Activated naive CD8-positive, alpha-beta T cell treated with anti-CD3 and anti-CD28 coated beads, Interleukin-2, amount 50 U/mL, for 16 hours (primary cell): ENCODE results near the gene PEX26.
"Not testable (repeated sequence)": the region's sequence is repeated elsewhere in the genome, so short reads cannot be mapped to it uniquely, and the experiment has no call there.

Source experiments
- DNase-seq: peaks from one replicate; pipeline ENCODE4 v3.0.0-alpha.2; 2020; ENCODE audit warnings: low read depth, low spot score

The PEX26 gene

DNA sequence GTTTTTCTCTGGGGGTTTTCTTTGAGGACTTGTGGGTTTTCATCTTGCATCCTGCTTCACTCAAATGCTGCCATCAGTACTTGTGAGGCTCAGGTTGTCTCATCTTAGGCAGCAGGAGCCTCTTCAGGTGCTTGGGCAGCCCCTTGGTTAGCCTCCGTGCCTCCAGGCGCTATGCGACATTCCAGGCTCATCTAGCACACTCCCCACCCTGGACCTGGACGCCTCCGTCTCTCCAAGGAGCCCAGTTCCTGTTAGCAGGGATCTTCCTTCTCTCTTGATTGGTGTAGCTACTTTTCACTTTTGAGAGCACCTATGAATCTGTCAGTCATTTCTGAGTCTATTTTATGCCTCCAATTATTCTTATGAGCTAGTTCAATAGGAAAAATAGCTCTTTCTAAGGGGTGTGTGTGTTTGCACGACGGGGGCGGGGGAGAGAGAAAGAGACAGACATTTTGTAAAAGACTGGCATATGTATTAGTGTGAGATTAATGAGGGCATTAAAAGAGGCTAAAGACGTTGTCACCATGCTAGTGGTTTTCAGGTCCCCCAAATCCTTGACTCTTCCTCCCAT is 40.6 kb downstream of the PEX26 start:
- DNase-seq: no peak

DNA sequence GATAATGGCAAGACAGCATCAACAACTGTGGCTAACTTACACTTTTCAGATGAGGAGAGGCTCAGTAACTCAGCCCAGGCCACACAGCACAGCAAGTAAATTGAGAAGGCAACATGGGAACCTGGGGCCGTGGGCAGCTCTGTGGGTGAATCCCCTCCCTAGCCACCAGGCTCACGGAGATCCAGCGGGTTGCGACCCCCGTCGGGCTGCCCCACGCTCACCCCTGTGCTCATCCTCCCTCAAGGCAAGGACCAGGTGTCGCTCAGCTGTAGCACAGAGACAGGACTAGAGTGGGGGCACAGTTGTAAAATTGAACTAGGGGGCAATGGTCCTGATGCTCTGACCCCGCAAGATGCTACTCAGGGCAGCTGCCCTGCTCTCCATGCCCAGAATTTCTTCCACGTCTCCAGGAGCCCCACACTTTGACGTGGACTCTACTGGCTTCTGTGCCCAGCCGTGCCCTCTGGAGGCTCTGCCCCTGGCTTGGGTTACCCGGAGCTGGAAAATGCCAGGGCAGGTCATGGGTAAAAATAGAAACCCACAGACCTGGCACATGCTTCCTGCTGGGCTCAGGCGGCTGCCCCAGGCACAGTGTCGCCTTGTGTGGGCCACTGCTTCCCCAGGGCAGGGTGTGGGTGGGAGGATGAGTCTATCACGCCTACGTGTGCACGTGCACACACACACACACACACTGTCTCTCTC is 41.8 kb downstream of the PEX26 start:
- DNase-seq: no peak

DNA sequence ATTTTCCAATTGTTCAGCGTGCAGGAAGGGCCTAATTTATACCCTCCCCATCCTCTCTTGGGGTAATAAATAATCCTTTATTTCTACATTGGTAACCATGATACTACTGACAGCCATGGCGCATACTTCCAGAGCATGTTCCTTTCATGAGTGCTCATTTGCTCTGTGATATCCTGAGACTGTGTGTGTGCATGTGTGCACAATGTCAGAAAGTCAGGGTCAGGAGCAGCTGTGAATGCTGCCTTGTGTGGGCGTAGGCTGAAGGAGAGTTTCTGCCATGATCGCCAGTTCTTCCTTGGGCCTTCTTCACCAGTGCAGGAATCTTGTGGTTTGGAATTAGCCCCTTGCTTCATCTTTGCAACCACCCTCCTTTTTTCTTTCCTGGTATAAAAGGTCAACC is 43.1 kb downstream of the PEX26 start:
- no peak for DNase-seq

DNA sequence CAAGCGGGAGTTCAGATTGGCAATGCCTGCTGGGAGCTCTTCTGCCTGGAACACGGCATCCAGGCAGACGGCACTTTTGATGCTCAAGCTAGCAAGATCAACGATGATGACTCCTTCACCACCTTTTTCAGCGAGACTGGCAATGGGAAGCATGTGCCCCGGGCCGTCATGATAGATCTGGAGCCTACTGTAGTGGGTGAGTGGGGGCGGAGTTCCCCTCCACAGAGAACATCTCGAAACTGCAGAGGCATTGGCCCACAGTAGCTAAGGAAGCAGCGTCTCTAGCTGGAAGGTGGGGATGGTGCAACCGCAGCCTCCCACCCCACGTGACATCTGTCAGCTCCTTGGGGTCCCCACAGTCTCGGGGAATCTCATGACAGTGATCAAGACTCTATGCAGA is 43.7 kb downstream of the PEX26 start:
- DNase-seq: no peak

DNA sequence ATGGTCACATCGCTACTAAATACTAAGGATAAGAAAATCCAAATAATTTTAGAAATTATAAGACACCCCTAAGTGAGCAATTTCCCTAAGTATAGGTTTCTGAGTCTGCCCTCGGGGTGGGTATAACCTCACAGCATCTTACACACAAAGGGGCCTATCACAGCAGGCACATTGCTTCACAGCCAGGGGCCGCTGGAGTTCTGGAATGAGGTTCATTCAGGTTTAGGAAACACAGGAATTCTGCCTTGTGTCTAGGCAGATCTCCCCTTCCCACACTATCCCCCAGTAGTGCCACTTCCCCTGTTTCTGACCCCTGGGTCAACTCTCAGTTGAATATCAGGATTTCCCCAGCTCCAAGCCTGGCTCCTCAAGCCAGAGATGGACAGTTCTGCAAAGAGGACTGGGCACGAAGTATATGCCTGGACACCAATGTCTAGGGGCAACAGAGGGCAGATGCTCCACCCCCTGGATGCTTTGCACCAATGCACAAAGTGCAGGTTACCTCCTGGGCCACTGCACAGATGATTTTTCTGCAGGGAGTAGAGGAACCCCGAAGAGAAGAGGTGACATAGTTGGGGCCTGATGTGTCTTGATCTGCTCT is 44.3 kb downstream of the PEX26 start:
- DNase-seq: no peak

DNA sequence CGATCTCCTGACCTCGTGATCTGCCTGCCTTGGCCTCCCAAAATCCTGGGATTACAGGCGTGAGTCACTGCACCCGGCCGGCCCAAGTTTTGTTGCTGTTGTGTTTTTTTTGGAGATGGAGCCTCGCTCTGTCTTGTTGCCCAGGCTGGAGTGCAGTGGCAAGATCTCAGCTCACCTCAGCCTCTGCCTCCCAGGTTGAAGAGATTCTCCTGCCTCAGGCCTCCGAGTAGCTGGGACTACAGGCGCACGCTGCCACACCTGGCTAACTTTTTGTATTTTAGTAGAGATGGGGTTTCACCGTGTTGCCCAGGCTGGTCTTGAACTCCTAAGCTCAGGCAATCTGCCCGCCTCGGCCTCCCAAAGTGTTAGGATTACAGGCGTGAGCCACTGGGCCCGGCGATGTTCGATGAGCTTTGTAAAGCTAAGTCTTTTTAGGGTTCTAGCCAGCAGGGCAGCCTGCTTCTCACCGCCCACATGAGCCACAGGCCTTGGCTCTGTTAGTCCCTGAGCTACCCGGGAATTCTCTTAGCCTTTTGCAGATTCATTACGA is 45.8 kb downstream of the PEX26 start:
- not testable (repeated sequence) for DNase-seq

DNA sequence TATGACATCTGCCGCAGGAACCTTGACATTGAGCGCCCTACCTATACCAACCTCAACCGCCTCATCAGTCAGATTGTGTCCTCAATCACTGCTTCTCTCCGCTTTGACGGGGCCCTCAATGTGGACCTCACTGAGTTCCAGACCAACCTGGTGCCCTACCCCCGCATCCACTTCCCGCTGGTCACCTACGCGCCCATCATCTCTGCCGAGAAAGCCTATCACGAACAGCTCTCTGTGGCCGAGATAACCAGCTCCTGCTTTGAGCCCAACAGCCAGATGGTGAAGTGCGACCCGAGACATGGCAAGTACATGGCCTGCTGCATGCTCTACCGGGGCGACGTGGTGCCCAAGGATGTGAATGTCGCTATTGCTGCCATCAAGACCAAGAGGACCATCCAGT is 48.8 kb downstream of the PEX26 start:
- no peak for DNase-seq

DNA sequence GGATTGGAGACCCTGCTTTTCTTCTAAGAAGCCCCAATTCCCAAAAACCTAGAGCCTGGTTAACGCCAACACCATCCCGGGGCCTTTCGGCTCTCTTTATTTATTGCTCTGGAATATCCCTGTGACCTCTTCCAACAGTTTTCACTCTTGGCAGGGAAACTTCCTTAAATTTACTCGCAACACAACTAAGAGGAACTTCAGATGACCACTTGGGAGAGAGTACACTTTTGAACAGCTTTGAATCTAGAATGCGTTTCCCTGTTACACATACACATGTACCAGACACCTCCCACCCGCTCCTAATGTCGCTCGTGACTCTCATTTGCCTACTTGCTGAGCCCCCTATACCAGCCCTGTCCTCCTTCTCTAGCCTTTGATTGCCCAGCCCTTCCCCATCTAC is 52.2 kb downstream of the PEX26 start:
- DNase-seq: no peak

DNA sequence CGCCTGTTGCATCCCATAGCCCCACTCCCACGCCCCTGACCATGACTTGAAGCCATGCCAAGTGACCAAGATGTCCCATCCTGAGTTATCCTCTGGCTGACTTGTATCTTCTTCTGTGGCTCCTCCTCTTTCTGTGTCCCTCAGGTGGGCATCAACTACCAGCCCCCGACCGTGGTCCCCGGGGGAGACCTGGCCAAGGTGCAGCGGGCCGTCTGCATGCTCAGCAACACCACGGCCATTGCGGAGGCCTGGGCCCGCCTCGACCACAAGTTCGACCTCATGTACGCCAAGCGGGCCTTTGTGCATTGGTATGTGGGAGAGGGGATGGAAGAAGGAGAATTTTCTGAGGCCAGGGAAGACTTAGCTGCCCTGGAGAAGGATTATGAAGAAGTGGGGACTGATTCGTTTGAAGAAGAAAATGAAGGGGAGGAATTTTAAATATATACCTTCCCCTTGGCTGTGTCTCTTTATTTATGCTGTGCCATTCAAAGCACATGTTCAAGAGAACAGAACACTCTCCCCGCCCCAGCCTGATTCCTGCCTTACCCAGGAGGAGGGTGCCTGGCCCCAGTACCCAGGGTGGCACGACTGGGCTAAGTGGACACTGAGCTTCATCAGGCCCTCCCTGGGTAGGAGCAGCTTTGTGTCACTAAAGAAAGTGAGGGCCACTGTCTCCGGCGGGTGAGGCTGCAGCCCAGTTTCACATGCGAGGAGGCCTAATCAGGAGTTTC is 53.1 kb downstream of the PEX26 start:
- DNase-seq: no peak

DNA sequence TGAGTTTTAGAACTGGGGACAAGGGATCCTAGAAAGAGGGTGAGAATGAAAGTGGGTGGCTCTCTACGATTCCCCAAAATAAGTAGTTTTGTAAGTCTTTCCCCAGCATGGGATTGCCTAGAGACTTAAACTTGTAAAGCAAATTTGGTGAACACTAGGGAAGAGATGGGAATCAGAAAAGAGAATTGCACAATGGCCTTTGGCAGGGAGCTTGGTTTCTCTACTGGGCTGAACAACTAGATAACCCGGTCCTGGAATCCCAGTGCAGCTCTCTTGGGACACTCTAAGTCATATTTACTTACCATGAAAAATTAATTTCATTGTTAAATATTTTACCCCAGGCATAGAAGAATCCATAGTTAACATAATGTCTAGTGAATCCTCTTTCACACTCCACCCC is 55.7 kb downstream of the PEX26 start:
- no peak for DNase-seq

DNA sequence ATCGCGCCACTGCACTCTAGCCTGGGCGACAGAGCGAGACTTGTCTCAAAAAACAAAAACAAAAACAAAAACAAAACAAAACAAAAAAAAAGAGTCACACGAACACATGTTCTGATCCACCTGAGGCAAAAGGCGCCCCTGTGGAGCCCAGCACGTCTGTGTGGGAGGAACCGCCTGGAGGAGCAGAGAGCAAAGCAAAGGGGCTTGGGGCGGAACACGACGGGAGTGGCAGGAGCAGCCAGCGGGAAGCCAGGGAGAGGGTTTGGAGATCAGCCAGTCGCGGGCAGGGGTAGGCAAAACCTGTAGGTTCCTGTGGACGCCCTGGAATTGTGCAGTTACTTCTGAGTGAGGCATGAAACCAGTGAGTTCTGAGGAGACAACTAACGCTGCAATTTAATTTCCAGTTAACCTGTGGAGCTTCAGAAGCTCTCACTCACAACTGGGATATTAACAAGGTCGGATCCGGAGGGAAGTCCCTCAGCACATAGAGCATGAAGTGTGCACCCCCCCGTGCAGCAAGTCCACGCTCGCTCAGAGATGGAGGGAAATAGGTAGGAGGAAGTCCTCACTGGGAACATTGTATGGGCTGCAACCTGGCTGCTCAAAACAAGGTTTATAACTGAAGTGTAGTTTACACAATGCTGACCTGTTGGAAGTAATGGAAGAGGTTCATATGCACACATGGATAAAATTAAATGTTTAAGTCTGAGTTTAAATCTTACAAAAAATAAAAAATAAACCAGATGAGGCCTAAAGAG is 59.0 kb downstream of the PEX26 start:
- DNase-seq: no peak

DNA sequence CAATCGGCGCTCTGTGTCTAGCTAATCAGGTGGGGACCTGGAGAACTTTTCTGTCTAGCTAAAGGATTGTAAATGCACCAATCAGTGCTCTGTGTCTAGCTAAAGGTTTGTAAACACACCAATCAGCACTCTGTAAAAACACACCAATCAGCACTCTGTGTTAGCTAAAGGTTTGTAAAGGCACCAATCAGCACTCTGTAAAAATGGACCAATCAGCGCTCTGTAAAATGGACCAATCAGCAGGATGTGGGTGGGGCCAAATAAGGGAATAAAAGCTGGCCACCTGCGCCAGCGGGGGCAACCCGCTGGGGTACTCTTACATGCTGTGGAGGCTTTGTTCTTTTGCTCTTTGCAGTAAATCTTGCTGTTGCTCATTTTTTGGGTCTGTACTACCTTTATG is 63.2 kb downstream of the PEX26 start:
- DNase-seq: not testable (repeated sequence)

DNA sequence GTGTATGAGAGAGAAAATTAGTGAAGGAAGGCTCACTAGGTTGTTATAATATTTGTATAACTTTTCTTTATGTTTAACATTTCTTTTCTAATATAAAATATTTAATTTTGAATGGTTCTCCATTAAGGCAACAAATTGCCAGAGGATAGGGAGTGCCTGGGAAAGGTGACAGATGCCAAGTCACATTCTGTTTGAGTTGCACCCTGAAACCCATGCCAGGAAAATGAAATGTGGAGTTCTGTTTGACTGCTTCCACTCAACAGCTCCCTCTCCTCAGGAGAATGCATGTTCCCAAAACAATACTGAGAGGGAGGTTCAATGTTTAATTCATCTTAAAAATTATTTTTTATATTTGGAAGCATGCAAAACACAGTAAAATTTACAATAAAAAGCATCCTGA is 66.3 kb downstream of the PEX26 start:
- no peak for DNase-seq

DNA sequence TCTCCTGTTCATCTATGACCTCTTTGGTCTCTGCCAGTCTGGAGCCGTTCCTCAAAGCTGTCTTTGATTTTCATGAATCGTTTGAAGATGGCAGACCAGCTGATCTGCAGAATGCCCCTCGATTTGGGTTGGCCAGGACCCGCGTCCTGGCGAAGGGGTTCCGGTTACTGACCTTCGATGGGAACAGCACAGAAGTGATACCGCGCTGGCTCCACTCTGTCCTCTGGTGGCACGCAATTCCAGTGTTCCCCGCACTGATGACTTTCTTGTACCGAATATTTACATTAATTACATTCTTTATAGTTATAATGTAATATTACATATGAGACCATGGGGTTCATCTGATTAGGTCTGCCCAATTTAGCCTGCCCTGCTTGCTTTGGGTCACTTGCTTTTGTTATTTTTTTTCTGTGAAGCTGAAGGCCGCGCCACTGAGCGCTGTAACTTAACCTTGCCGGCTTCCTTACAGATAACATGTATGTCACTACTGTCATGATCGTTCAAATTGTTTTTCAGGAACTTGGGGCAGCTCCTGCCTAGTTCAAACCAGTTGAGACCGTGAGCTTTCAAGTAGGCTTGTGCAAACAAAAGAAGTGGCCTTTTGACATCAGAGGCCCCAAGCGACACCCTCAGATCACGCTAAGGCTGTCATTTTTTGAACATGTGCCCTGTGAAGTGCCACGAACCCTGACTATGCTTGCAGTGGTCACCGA is 68.0 kb downstream of the PEX26 start:
- DNase-seq: no peak

DNA sequence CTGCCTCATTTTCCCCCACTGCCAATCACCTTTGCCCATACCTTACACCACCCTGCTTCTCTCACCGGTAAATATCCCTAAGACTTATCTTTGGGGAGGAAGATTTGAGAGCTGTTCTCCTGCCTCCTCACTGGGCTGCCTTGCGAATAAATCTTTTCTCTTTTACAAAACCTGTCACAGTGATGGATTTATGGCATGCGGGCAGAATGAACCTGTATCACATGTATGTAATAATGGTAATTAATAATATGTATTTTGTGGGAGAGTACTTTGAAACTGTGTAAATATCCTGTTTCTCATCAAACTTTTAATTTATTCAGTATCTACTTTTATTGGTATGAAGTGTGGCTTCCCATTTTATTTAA is 68.6 kb downstream of the PEX26 start:
- DNase-seq: no peak

DNA sequence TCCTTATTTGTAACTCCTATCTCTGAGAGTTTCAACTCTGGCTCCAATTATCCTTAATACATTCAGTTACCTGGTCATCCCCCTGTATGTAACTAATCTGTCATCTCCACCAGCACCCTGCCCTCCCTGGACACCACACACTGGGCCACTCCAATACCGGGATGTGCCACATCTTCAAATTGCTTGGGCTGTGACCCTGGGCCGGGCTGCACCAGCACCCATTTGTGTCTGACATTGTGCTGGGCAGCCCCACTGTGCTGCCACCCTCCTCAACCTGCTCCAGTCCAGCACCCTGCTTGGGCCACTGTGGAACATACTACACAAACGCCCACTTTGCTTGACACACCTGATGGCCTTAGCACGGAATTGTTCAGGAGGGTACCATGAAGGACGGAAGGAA is 70.0 kb downstream of the PEX26 start:
- DNase-seq: no peak

DNA sequence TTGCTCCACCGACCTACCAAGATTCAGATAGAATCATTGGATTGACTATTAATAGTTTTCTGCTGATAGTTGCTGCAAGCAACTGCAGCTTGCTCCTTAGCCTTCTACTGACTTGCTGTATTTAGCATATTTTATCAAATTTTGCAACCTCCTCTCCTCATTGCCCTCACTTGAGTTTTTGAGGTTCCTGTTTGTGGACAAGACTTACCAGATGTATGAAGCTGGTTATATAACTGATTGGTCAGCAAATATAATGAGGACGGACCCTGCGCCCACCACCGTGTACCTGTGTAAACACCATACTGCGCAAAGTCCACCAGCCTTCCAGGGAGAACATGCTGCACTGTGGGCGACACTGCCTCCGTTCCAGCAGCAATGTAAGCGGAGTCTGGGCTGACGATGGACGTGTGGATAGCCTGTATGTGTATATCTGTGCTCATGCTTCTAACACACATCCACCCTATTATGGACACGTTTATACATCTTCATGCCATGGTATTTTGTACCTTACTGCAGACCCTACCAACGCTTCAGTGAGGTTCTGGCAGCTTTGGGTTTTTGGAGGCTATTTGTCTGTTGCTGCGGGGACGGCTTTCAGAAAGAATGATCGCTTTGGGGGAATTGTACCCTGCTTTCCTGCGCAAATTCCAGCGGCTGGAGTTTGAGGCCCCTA is 70.6 kb downstream of the PEX26 start:
- no peak for DNase-seq

DNA sequence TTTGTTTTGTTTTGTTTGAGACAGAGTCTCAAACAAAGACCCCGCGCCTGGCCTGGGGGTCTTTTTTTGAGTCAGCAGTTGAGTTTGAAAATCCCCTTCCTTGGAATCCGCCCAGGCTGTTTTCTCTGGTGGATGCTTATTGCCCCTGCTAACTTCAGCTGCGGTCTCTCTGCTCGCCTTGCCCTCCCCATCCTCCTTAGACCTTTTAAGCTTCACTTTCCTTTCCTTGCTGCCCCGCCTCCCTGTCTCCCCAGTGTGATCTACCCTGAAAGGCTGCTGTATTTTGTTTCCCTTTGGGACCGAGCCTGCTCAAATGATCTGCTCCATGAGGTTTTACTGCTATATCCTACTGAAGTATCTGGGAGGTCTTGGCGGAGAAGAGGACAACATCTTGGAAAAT is 74.7 kb downstream of the PEX26 start:
- peak; percentile 25 for DNase-seq

DNA sequence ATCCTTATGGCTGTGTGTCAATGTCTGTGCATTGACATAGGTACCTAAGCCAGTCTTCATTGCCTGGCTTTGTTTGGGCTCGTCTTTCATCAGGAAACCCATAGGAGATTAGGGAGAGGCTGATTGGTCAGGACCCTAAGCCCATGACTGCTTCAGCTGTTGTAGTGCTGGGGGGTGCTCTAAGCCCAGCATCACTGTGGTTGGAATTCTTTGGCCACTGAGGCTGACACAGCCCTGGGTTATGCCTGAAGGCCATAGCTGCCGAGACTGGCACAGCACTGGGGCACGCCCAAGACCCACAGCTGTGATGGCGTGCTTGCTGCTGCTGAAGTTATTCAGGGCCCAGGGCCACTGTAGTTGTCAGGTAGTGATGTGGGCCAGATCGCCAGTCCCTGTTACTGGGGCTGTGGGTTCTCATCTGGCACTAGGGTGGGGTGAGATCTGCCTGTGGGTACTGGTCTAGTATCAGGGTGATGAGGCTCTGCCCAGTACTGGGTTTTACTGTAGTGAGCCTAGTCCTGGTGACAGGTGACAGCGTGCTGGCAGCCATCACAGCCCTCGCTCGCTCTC is 77.1 kb downstream of the PEX26 start:
- DNase-seq: no peak
